H1 (cell line): ENCODE results near the gene PLCL1. TPM values are rescaled to one million over a fixed set of nuclear protein-coding genes. Genes with fewer than 3 reads are reported as not detected.

ENCODE experiments used
- BCL11A ChIP-seq, 2 experiments: IDR thresholded peaks; one replicate each; pipeline ENCODE4 v1.6.1; 2011; ENCODE audit warnings: low read depth in 2 of 2, low read length in 2 of 2, mild to moderate bottlenecking in 2 of 2
- GTF2F1 ChIP-seq: IDR thresholded peaks from 2 replicates; pipeline ENCODE4 v1.6.1; 2012; ENCODE audit warnings: low read depth, low read length, improper control_type of control experiment, borderline replicate concordance
- KDM5A ChIP-seq: fragments of 200-600 bp; IDR thresholded peaks from 2 replicates; pipeline ENCODE4 v1.7.1; 2012; ENCODE audit warnings: mild to moderate bottlenecking, low read length, inconsistent platforms, mixed read lengths
- RFX5 ChIP-seq: IDR thresholded peaks from 2 replicates; pipeline ENCODE4 v1.6.1; 2011; ENCODE audit warnings: low read depth, low read length, improper control_type of control experiment, borderline replicate concordance
- RXRA ChIP-seq: IDR thresholded peaks from 2 replicates; pipeline ENCODE4 v1.6.1; 2011; ENCODE audit warnings: low read depth, mild to moderate bottlenecking, low read length, moderate library complexity; ENCODE audit not compliant: insufficient read depth
- SIX5 ChIP-seq: IDR thresholded peaks from 2 replicates; pipeline ENCODE4 v1.6.1; 2011; ENCODE audit warnings: mild to moderate bottlenecking, low read depth, low read length
- polyA plus RNA-seq, 7 experiments: library from polyadenylated mRNA; depleted of rRNA in 3 of 7; stranded (reverse) in 5 of 7; unstranded in 2 of 7; fragments of >200 nt in 5 of 7; fragments of 200-250 nt in 2 of 7; gene quantifications; 1 replicate in 5 of 7; 2 replicates in 1 of 7; 4 replicates in 1 of 7; pipeline versions ENCODE4 v1.2.1 to v1.2.3, GENCODE V29; 2011 to 2013; ENCODE audit warnings: missing spikeins in 2 of 7, mixed read lengths in 2 of 7
- total RNA-seq: library from RNA; stranded (reverse); fragmentation: NEBNext Ultra II Directional; extraction: Animal tissue kit (Norgen Biotek cat#: 25700); gene quantifications from 2 replicates; pipeline ENCODE4 v1.2.1, GENCODE V29; 2021

PLCL1 gene
- total and polyA plus RNA-seq, 2 of the 8 experiments (the other 6 are each of a cell fraction or from before 2014, with no cell fraction given): not detected

- no peak for TF ChIP-seq KDM5A
- no peak for TF ChIP-seq BCL11A (IDR thresholded peaks at IDR 0.05; ENCODE audit: low read depth in 2 of 2, low read length in 2 of 2)
- TF ChIP-seq RXRA: no peak
- no peak for TF ChIP-seq SIX5
- TF ChIP-seq RFX5: no peak
- TF ChIP-seq GTF2F1: no peak
Measured at GRCh38 chr2:198116756-198117155, 312.4 kb downstream of the PLCL1 start (continued).
